CD4-positive, alpha-beta T cell treated with Interleukin-10 for 1 hour (primary cell): ENCODE measurements around the gene MMP15.
A peak's percentile ranks its signal among the peaks of the same experiment; 100 is the strongest.
"Not testable (repeated sequence)": the region's sequence is repeated elsewhere in the genome, so short reads cannot be mapped to it uniquely, and the experiment has no call there.

Source experiments
- DNase-seq: peaks from one replicate; pipeline ENCODE4 v3.0.0-alpha.2; 2020

MMP15 gene

DNA sequence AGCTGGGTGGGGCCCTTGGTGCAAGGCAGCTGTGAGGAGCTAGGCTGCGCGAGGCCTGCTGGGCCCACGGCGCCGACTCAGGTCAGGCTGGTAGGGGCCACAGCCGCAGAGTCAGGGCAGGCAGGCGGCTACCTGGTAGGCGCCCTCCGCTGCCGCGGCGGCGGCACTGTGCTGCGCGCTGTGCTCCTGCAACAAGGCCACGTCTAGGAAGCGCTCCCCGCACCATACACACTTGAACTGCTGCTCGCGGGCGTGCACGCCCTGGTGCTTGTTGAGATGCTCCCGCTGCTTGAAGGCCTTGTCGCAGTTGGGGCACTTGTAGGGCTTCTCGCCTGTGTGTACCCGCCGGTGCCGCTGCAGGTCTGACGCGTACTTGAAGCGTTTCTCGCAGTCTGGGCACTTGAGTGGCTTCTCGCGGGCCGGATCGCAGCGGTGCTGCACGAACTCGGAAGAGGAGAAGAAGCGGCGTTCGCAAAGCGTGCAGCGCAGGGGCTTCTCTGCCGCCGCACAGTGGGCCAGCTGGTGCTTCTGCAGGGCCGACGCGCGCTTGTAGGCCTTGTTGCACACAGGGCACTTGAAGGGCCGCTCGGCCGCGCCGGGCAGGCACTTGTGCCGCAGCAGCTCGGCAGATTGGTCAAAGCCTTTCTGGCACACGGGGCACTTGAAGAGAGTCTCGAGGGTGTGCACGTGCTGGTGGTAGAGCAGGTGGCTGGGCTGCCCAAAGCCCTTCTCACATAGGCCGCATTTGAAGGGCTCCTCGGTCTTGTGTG is 29.0 kb upstream of the MMP15 start:
- DNase-seq = no peak

DNA sequence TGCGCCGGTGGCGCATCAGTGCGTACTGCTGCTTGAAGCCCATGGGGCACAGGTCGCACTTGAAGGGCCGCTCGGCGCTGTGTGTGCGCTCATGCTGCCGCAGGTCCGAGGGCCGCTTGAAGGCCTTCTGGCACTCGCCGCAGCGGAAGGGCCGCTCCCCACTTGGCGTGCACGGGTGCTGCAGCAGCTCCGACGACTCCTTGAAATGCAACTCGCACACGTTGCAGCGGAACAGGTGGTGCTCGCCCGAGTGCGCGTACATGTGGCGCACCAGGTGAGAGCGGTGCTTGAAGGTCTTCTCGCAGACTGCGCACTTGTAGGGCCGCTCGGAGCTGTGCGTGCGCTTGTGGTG is 28.4 kb upstream of the MMP15 start:
- no peak for DNase-seq

DNA sequence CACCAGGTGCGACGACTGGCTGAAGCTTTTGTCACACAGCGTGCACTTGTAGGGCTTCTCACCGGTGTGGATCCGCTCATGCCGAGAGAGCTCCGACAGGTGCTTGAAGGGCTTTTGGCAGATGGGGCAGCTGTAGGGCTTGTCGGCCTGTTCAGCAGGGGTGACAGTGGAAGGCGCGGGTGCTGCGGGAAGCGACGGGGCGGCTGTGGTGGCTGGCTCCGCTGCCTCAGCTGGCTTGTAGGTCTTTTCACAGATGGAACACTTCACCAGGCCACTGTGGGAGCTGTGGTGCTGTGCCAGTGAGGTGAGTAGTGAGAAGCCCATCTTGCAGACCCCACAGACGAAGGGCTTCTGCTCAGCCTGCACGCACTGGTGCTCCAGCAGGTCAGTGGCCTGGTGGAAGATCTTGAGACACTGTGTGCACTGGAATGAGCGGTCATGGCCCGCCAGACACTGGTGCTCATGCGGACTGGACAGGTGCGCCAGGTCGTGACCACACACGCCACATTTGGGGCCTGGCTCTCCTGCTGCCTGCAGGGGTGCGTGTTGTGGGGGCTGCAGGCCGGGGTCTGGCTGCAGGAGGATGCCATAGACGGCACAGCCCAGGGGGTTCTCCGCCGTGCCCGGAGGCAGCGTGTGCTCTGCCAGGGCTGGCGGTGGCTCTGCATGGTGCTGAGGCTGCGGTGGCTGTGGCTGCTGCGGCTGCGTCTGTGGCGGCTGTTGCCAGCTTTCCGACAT is 27.9 kb upstream of the MMP15 start:
- no peak for DNase-seq

DNA sequence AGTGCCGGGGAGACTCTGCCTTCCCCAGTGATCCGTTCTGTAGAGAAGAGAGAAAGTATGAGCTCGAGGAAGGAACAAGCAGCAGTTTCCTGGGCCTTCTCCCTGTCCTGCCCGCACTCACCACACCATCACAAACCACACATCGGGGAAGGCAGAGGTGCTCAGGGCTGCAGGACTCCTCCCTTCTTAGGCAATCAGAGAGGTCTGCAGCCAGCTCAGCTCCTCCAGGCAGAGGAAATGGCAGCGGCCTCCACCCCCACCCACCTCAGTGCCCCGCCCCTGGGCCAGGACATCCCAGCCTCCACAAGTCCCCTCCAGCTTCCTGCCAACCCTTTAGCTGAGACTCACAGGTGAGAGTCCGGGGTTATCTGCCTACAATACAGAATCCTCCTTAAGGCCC is 27.1 kb upstream of the MMP15 start:
- peak; percentile 72 for DNase-seq

DNA sequence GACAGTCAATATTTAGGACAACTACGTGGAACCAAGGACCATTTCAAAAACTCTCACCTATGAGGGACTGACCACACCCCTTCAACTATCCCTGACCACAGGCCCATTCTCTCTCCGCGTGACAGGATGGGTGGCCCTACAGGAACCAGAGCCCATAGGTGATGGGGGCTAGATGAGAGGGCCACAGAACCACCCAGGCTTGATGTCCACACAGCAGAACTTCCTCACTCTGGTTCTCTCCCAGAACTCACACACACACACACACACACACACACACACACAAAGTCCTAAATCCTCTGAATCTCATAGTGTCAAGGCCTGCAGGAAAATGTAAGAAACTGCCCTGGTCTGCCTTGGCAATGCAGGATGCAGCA is 26.6 kb upstream of the MMP15 start:
- DNase-seq = no peak

DNA sequence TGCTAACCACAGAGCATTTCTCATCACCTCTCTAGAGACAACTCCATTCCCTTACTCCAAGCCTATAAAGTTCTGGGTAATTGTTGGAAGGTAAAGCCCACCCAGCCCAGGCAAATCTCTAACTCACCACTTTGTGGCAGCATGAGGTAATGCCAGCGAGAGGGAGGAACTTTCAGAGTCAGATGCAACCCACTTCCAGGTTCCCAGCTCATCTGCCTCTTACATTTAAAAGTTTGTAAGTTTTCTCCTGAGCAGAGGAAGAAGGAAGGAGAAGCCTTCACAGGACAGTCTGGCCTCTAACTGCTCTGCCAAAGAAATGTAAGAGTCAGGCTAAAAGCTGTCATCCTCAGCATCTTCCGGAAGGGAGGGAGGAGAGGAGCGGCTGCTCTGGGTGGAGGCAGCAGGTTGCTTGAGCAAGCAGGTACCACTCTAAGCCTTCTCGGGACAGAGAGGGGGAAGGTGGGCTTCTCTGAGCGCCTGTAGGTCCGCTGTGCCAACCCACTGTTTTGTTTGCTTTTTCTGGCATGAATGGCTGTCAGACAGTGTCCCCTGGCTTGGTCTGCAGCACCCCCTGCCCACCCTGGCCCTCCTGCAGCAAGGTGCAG is 26.1 kb upstream of the MMP15 start:
- peak; percentile 50 for DNase-seq

DNA sequence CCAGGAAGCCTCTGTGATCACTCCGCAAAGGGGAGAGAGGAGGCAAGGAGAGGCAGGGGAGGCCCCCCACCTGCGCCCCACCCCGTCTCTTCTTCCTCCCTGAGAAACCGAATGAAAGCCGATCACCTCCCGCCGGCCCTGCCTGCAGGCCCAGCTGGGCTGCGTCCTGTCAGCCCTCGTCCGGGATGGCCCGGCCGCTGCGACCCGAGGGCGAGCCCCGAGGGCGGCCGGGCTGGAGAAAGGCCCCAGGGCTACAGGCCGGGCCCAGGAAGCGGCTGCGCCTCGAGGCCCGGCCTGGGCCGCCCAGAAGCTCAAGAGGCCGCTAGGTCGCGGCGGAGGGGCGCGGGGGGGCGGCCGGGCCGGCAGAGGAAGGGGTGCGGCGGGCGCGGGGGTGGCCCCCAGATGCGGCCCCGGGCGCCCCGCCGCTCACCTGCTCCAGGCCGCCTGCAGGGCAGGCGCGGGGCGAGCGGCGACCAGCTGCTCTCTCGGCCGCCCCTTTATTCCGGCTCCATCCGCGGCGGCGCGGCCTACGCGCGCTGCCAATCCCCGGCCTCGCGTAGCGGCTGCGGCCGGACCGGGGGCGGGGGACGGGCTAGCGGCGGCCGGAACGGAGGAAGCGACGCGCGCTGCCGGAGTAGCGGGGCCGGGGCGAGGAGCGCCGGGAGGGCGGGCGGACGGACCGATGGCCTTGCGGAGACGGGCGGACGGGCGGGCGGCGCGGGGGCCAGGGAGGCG is 25.4 kb upstream of the MMP15 start, which contains the start of gene ZNF319:
TSS of gene ZNF319 (minus strand) at position 702 of the 735 bp plus-strand sequence. CDS start 2,407 bp downstream, outside the sequence.
- DNase-seq = peak; percentile 15

DNA sequence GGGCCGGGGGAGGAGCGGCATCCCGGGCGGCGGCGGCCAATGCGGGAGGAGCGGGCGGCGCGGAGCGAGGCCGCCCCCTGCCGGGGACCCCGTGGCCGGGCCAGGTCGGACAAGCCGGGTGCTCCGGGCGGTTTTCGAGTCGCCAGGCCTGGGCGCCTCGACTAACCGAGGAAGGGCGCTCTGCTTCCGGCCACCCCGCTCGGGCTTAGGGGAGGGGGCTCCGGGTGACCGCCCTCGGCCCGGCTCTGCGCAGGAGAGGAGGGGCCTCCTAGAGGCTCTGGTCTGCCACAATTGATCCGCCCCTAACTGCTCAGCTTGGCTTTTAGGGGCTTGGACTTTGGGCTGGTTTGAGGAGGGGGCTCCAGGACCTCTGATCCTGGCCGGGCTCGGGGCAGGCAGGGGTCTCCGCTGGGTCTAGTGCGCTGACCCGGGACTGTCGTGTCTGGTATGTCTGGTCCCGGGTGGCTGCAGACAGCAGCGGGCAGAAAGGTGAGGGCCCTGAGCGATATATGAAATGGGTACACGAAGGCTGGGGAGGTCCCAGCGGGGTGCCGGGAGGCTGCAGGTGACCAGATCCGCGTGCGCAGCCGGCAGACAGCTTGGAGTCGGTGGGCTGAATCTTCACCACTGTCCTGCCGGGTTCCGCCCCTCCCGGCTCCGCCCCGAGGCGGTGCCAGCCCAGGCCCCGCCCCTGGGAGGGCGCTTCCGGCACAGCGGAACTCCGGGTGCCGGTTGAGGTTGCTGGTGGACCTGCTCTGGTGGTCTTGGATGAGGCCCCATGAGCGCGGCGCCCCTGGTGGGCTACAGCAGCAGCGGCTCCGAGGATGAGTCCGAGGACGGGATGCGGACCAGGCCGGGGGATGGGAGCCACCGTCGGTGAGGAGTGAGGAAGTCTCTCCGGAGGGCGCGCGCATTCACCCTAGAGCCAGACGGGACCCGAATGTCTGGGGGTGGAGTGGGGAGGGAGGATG is 24.6 kb upstream of the MMP15 start, which contains the start of gene USB1:
TSS of gene USB1 (plus strand) at position 702 of the 971 bp plus-strand sequence. CDS start at position 779, 77 bp downstream.
- peak; percentile 88 for DNase-seq

DNA sequence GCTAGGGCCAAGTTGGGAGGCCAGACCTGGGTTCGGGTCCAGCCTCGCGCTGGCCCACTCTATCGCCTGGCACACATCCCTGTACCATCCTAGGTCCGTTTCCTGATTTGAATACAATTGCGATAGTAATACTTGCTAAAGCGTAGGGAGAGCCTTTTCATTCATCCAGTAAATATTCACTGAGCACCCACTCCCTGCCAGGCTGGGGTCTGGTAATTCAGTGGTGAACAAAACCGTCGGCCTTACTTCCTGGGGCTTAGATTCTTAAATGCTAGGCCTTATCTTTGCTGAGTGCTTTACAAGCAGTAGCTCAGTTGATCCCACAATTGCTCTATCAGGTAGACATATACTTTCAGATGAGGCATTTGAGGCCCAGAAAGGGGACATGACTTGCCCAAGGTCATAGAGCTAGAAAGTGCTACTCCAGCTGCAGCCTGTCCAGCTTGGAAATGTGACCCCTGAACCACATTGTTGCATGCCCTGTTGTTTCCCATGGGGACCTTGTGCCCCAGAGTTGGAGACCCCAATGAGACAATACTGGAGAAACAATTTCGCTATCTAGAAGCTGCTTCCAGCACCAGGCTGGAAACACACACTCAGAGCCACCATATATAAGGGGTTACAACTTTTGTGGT is 23.7 kb upstream of the MMP15 start:
- no peak for DNase-seq

DNA sequence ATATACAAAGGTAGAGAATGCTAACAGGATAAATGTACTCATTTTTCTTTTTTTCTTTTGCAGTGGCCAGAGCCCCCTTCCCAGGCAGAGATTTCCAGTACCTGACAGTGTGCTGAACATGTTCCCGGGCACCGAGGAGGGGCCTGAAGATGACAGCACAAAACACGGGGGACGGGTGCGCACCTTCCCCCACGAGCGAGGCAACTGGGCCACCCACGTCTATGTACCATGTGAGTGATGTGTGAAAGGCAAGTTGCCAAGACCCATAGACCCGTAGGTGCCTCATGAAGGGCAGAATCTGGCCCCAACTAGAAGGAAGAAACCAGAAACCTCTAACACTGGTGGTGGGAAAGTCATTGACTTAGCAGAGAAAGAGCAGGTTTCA is 23.1 kb upstream of the MMP15 start:
- DNase-seq = no peak

DNA sequence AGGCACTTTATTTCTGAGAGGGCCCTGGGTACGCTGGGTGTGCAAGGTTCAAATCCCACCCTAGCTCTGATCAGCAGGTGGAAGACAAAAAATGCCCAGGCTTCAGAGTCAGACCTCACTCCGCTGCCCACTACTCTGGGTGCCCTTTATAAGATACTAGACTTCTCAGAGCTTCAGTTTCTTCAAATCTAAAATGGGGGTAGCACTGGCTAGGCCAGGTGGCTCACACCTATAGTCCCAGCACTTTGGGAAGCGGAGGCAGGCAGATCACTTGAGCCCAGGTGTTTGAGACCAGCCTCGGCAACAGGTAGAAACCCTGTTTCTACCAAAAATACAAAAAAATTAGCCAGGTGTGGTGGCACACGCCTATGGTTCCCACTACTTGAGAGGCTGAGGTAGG is 22.6 kb upstream of the MMP15 start:
- DNase-seq = no peak

DNA sequence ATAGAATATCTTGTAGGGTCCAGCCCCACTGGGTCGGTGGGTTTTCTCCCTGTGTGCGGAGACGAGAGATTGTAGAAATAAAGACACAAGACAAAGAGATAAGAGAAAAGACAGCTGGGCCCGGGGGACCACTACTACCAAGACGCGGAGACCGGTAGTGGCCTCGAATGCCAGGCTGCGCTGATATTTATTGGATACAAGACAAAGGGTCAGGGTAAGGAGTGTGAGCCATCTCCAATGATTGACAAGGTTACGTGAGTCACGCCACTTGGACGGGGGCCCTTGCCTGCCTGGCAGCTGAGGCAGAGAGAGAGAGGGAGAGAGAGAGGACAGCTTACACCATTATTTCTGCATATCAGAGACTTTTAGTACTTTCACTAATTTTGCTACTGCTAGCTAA is 20.8 kb upstream of the MMP15 start:
- not testable (repeated sequence) for DNase-seq

DNA sequence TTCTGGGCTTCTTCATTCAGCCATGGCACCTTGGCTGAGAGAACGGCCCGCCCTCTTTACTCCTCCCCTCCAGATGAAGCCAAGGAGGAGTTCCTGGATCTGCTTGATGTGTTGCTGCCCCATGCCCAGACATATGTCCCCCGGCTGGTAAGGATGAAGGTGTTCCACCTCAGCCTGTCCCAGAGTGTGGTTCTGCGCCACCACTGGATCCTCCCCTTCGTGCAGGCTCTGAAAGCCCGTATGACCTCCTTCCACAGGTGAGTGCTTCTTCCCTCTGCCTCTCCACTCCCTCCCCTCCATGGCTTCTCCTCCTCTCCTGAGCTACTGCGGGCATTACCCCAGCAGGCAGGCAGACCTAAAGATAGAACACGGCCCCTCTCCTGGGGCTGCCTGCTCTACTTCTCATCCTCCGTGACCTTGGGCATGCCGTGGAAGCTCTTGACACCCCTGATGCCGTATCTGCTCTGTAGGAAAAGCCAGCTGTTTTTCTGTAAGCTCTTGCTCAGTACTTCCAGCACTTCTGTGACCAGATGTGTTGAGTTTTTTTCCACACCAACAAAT is 15.6 kb upstream of the MMP15 start:
- no peak for DNase-seq

DNA sequence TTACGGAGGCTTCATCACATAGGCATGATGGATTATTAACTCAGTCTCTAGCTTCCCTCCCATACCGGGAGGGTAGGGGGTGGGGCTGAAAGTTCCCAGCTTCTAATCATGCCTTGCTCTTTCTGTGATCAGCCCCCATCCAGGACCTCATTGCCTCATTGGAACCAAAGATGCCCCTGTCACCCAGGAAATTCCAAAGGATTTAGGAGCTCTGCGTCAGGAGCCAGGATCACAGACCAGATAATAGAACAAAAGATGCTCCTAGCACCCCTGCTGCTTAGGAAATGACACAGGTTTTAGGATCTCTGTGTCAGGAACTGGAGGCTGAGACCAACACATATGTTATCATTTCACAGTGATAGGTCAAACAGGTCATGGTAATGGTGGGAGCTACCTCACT is 14.7 kb upstream of the MMP15 start:
- no peak for DNase-seq

DNA sequence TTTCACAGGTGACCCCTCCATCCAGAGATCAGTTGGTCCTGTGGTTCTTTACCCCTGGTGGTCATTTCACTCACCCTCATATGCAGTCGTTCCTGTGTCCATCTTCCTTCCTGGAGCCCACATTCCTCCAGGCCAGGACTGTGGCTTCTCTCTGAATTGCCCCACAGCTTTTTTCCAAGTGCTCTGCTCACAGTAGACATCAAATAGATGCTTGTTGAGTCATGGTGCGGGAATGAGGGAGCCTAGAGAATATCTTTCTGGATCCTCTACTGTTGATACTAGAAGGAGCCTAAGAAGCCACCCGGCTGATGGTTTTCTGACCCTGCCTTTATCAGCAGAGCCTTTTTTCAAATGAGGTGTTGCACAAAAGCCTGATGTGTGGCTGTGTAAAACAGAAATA is 13.9 kb upstream of the MMP15 start:
- DNase-seq = no peak

DNA sequence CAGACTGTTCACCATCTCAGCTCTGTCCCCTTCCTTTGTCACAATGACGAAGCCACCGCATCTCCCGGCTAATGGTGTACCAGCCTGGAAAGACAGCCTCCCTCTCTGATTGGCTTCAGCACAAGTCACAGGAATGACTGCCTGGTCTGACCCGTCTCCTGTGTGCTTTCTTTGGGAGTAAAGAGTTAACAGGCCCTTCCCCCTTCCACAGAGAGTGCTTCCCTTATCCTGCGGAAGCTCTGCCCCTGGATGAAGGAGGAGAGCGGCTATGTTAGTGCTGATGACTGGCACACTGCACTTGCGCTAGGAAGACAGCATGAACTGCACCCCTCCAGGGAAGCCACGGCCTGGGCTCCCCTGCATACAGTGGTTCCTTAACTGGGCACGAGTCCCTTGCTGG is 13.1 kb upstream of the MMP15 start:
- no peak for DNase-seq

DNA sequence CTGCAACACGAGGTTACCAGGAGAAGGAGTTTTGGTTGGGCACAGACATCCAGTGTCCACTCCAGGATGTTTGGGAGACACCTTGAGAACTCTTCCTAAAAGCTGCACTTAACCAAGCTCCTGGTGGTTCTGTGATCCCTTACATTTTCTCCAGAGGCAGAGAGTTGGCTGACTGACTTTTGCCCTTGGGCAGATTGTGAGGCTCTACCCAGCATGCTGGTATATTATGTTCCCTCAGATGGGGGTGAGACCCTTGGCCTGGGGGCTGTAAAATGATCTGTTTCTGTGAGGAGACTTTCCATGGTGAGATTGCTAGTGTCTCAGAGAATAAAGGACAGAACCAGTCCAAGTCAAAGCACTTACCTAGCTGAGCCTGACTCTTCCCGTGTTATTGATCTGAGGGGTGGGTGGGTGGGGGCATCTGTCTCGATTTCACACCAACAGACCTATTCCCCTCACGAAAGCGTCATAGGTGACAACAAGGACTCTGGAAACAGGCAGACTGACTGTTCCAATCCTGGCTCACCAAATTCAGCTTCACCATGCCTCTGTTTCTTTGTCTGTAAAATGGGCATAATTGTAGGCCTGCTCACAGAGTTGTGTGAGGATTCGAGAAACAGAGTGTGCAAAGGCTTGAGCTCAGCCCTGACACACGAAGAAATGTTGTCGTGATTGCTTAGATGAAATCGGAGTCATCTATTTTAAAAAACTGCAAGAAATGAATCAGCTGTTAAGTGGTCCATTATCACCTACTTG is 12.2 kb upstream of the MMP15 start:
- DNase-seq = no peak

DNA sequence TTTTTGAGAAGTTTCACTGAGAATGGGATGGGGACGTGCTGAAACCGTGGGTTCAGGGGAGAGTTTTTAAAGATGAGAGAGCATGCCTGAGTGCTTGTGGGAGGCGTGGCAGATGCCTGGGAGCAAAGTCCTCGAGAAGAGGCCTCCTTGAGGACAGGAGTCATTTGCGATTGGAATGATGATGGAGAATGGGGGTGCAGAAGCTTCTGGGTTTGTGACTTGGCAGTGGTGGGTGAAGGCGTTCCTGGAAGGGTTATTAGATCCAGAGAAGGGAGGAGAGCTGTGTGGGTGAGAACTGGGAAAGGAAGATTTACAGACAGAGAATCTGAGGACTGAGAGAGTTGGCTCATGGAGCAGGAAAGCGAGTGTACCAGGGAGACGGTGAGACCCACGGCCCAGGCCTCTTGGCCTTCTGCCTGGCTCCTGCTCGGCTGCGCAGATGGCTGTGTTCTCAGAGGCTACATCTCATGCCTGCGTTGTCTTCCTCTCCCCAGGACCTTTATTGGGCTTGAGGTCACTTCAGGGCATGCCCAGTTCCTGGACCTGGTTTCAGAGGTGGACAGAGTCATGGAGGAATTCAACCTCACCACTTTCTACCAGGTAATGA is 8.6 kb upstream of the MMP15 start:
- DNase-seq = no peak

DNA sequence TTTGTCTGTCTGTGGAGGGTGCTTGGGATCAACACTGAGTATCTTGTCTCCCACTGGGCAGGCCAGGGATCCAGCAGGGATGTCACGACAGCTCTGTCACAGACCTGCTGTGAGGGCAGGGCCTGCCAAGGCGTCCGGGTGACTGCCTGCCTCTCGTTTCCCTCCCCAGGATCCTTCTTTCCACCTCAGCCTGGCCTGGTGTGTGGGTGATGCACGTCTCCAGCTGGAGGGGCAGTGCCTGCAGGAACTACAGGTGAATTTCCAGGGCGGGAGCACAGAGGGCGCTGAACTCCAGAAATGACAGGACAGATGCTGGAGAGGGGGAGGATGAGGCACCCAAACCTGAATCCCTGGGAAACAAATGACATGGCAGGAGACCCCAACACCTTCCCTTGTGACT is 6.8 kb upstream of the MMP15 start:
- no peak for DNase-seq
